Astrocyte (in vitro differentiated cells and primary cell): ENCODE measurements around the gene UBR4.

Source experiments
- EZH2 ChIP-seq: IDR thresholded peaks from 2 replicates; pipeline ENCODE4 v1.6.1; 2012; ENCODE audit warnings: mild to moderate bottlenecking, low read length, inconsistent platforms; ENCODE audit not compliant: insufficient read depth
- TF ChIP-seq, protein P1 (sequence below): IDR thresholded peaks from 2 replicates; pipeline ENCODE4 v1.5.1; 2011; ENCODE audit warnings: low read depth, mild to moderate bottlenecking, inconsistent platforms, low read length, moderate library complexity; ENCODE audit not compliant: insufficient read depth

DNA sequence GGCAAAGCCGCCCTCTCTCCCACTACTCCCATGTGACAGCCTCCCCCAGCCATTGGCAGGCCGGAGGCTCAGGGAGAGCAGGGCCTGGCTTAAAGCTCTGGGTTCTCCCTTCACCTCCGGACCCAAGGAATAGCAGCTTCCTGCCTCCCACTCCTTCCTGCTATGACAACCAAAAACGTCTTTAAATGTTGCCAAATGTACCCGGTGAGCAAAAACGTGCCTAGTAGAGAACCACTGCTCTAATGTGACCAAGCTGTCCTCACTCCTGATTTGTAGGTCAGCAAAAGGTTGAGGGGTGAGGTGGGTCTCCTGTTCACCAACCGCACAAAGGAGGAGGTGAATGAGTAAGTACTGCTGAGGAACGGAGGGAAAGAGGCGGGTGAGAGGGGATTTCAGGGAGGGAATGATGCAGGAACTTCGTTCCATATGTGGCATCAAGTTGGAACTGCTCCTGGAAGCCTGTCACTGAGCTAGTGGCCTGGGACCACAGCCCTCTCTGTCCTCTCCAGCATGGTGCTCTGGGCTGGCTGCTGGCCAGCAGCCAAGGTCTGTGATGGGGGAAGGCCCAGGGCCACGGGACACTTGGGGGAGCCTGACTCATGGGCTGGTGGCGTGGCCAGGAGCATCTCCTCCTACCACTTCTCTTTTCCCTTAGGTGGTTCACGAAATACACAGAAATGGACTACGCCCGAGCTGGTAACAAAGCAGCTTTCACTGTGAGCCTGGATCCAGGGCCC, 47.3 kb upstream of the UBR4 start:
- TF ChIP-seq, protein P1, sequence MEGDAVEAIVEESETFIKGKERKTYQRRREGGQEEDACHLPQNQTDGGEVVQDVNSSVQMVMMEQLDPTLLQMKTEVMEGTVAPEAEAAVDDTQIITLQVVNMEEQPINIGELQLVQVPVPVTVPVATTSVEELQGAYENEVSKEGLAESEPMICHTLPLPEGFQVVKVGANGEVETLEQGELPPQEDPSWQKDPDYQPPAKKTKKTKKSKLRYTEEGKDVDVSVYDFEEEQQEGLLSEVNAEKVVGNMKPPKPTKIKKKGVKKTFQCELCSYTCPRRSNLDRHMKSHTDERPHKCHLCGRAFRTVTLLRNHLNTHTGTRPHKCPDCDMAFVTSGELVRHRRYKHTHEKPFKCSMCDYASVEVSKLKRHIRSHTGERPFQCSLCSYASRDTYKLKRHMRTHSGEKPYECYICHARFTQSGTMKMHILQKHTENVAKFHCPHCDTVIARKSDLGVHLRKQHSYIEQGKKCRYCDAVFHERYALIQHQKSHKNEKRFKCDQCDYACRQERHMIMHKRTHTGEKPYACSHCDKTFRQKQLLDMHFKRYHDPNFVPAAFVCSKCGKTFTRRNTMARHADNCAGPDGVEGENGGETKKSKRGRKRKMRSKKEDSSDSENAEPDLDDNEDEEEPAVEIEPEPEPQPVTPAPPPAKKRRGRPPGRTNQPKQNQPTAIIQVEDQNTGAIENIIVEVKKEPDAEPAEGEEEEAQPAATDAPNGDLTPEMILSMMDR, result no peak
- no peak for TF ChIP-seq EZH2
